ENCODE measurements around the gene FAM107B. TPM values are rescaled to one million over a fixed set of nuclear protein-coding genes. Genes with fewer than 3 reads are reported as not detected.

The FAM107B gene
- total and polyA plus RNA-seq, 2 of the 4 experiments (the other 2 are of a cell fraction), result 26.4 to 27.1 TPM

DNA sequence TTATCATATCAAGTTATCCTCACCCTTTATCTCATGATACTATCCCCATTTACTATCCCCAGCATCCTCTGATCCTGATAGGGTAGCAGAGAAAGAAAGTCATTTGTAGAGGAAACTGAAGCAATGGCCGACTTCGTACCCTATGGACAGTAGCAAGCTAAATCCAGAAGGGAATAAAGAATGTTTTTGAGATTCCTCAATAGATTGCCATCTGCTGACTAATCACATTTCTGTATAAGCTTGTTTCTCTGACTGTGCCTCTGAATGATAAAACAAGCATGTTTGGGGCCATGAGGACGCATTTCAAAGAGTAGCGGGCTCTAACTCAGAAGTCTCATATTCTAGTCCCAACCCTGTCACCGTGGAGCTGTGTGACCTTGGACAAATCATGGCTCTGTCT lies 13.2 kb upstream of the FAM107B start:
- Histone ChIP-seq H3K9me1 (ENCODE audit: insufficient read depth, low read length) (no peaks in the 10 kb centered on the region), H2BK15ac (ENCODE audit: low read depth, low read length) (no peak overlapping the region), H3K4me1 (ENCODE audit: control insufficient read depth, insufficient read depth, low read length) (no peaks in the 10 kb centered on the region), H2AFZ (replicated peaks; ENCODE audit: low read length, poor library complexity) (no peak overlapping the region), H3K18ac (ENCODE audit: low read depth, low read length) (no peak overlapping the region; the same call in 1 of the 2 replicates), H4K5ac (ENCODE audit: low read depth, low read length) (no peak overlapping the region), H3K9ac (ENCODE audit: low read depth, low read length) (no peak overlapping the region), H3K56ac (ENCODE audit: extremely low read depth, insufficient read depth, low read length) (no peak overlapping the region), H2BK20ac (ENCODE audit: low read depth, low read length) (no peak overlapping the region), H2BK120ac (ENCODE audit: low read depth, low read length) (no peak overlapping the region), H3K14ac (replicated peaks; ENCODE audit: low read depth, low read length) (no peak overlapping the region), H2BK5ac (ENCODE audit: low read depth, low read length, poor library complexity, severe bottlenecking) (no peak overlapping the region), H4K91ac (ENCODE audit: insufficient read depth, low read depth, low read length) (no peak overlapping the region), H4K8ac (ENCODE audit: low read depth in 2 of 2, low read length in 2 of 2) (no peak overlapping the region), H3K4me2 (ENCODE audit: low read depth, low read length) (no peak overlapping the region), H2AK5ac (ENCODE audit: low read depth, low read length) (no peak overlapping the region), H3K4me3 (ENCODE audit: insufficient read depth, low read depth, low read length) (no peak overlapping the region), H2AK9ac (replicated peaks; ENCODE audit: low read depth, low read length, poor library complexity) (no peak overlapping the region), H3K27ac (ENCODE audit: insufficient read depth, low read length) (no peak overlapping the region), H3K4ac (ENCODE audit: low read depth, low read length) (no peak overlapping the region), H3K23ac (ENCODE audit: low read depth, low read length) (no peak overlapping the region), H3K27me3 (ENCODE audit: control insufficient read depth, insufficient read depth, low read length) (peaks cover 2% of the 10 kb centered on the region; the same call in 1 of the 2 replicates), H3K36me3 (ENCODE audit: control insufficient read depth, insufficient read depth, low read length) (no peaks in the 10 kb centered on the region), H3K79me1 (ENCODE audit: low read depth in 1 of 2, low read length in 2 of 2) (no peaks in the 10 kb centered on the region), H4K20me1 (ENCODE audit: insufficient read depth, low read length) (no peaks in the 10 kb centered on the region), H3K9me3 (ENCODE audit: control insufficient read depth, insufficient read depth, low read length) (peaks cover 5% of the 10 kb centered on the region)
- CTCF ChIA-PET, result interaction anchor here (0.7 kb wide), 1 partner anchor 13 kb away, joined by 5 read pairs; no protein-coding TSS in a partner anchor
- intact Hi-C loops (cut with micrococcal nuclease), result no loop called here
- POLR2A ChIA-PET (ENCODE audit: unreplicated experiment), result no interaction called here
- in situ Hi-C loops (cut with MboI; ENCODE audit: low sequenced_read_pairs), result no loop called here
- ATAC-seq (ENCODE audit: low read depth), result peak; percentile 61; the same call in 1 of the 2 replicates
- TF ChIP-seq RAD21 (IDR thresholded peaks at IDR 0.05; ENCODE audit: low read length), result no peak
- no peak for TF ChIP-seq MXI1 (IDR thresholded peaks at IDR 0.05; ENCODE audit: borderline replicate concordance, low read depth, low read length)
- no peak for TF ChIP-seq CTCF (conservative IDR thresholded peaks at IDR 0.05; ENCODE audit: low read depth, low read length)
- no peak for TF ChIP-seq NFE2L2 (IDR thresholded peaks at IDR 0.05; ENCODE audit: low read depth, low read length)
- TF ChIP-seq, protein P1, sequence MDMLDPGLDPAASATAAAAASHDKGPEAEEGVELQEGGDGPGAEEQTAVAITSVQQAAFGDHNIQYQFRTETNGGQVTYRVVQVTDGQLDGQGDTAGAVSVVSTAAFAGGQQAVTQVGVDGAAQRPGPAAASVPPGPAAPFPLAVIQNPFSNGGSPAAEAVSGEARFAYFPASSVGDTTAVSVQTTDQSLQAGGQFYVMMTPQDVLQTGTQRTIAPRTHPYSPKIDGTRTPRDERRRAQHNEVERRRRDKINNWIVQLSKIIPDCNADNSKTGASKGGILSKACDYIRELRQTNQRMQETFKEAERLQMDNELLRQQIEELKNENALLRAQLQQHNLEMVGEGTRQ (IDR thresholded peaks at IDR 0.05; ENCODE audit: low read depth, low read length), result no peak
- TF ChIP-seq MAFK (IDR thresholded peaks at IDR 0.05; ENCODE audit: low read depth, low read length), result peak; percentile 90
- no peak for TF ChIP-seq CHD1 (IDR thresholded peaks at IDR 0.05; ENCODE audit: low read depth, low read length)
- TF ChIP-seq RCOR1 (IDR thresholded peaks at IDR 0.05; ENCODE audit: insufficient replicate concordance, low read length), result no peak
- WGBS, 2 experiments (ENCODE audit: extremely low coverage in 2 of 2, insufficient read length in 1 of 2), result no CpG with 5 or more reads among the region's 5 CpGs
- no peak for DNase-seq
- BruUV-seq (replicated peaks), result no TSS peak
- dilution Hi-C loops (cut with HindIII; ENCODE audit: low sequenced_read_pairs, unreplicated experiment), result no loop called here

All from IMR-90 (cell line).